IMR-90 (cell line): ENCODE data around the gene KNTC1. TPM values are rescaled to one million over a fixed set of nuclear protein-coding genes. Genes with fewer than 3 reads are reported as not detected.

Source experiments
- ATAC-seq: fragments of 200-7000 bp; cut with Tn5 transposase; 2 replicates; pipeline ENCODE4 v1.9.1; 2020; ENCODE audit warnings: low read depth, mild to moderate bottlenecking, moderate library complexity
- BruUV-seq: library from RNA; stranded (reverse); fragments of 400-500 nt; replicated peaks from 2 replicates; lab custom pipeline; 2021; lab: Mats Ljungman, UMichigan
- CTCF ChIA-PET: fragments of 300-600 bp; formaldehyde crosslinking; extraction: SDS; loops from one replicate; lab custom pipeline; 2021; ENCODE audit warnings: antibody characterized with exemption; lab: Yijun Ruan, JAX
- POLR2A ChIA-PET: fragments of 300-600 bp; sonication (Branson Sonifier 250); formaldehyde crosslinking; loops from one replicate; lab custom pipeline; 2022; ENCODE audit warnings: antibody characterized with exemption; ENCODE audit not compliant: unreplicated experiment; lab: Charles Lee
- DNase-seq: peaks from one replicate; pipeline ENCODE4 v3.0.0; 2013
- H2AFZ ChIP-seq: replicated peaks from 2 replicates; pipeline ENCODE3; 2013; ENCODE audit warnings: low read length, mild to moderate bottlenecking; ENCODE audit not compliant: poor library complexity
- H2AK5ac ChIP-seq: 2 replicates; pipeline ENCODE4 v1.6.1; 2013; ENCODE audit warnings: low read depth, low read length, inconsistent platforms
- H2AK9ac ChIP-seq: replicated peaks from 2 replicates; pipeline ENCODE3; 2013; ENCODE audit warnings: mild to moderate bottlenecking, low read depth, low read length, moderate library complexity; ENCODE audit not compliant: poor library complexity
- H2BK120ac ChIP-seq: 2 replicates; pipeline ENCODE4 v1.6.1; 2013; ENCODE audit warnings: low read depth, low read length, inconsistent platforms
- H2BK15ac ChIP-seq: 3 replicates; pipeline ENCODE4 v1.6.1; 2013; ENCODE audit warnings: low read depth, low read length, inconsistent platforms
- H2BK20ac ChIP-seq: 2 replicates; pipeline ENCODE4 v1.6.1; 2013; ENCODE audit warnings: low read depth, mild to moderate bottlenecking, inconsistent platforms, low read length, moderate library complexity
- H2BK5ac ChIP-seq: 2 replicates; pipeline ENCODE4 v1.6.1; 2013; ENCODE audit warnings: mild to moderate bottlenecking, low read depth, low read length, inconsistent platforms; ENCODE audit not compliant: poor library complexity, severe bottlenecking
- H3K14ac ChIP-seq: replicated peaks from 2 replicates; pipeline ENCODE4 v1.6.1; 2013; ENCODE audit warnings: low read depth, low read length, inconsistent platforms
- H3K18ac ChIP-seq: 2 replicates; pipeline ENCODE4 v1.6.1; 2013; ENCODE audit warnings: low read depth, low read length, control low read depth
- H3K23ac ChIP-seq: 2 replicates; pipeline ENCODE4 v1.6.1; 2013; ENCODE audit warnings: low read depth, low read length, inconsistent platforms
- H3K27ac ChIP-seq: 2 replicates; pipeline ENCODE4 v1.5.1; 2013; ENCODE audit warnings: mild to moderate bottlenecking, control low read depth, low read length; ENCODE audit not compliant: insufficient read depth
- H3K27me3 ChIP-seq: 2 replicates; pipeline ENCODE4 v1.6.1; 2013; ENCODE audit warnings: low read length; ENCODE audit not compliant: control insufficient read depth, insufficient read depth
- H3K36me3 ChIP-seq: 2 replicates; pipeline ENCODE4 v1.6.1; 2013; ENCODE audit warnings: low read length, mixed read lengths; ENCODE audit not compliant: control insufficient read depth, insufficient read depth
- H3K4ac ChIP-seq: 2 replicates; pipeline ENCODE4 v1.6.1; 2013; ENCODE audit warnings: low read depth, low read length, inconsistent platforms
- H3K4me1 ChIP-seq: 2 replicates; pipeline ENCODE4 v1.6.1; 2013; ENCODE audit warnings: low read length, mixed read lengths; ENCODE audit not compliant: control insufficient read depth, insufficient read depth
- H3K4me2 ChIP-seq: 2 replicates; pipeline ENCODE4 v1.6.1; 2013; ENCODE audit warnings: low read depth, mild to moderate bottlenecking, control low read depth, low read length, moderate library complexity
- H3K4me3 ChIP-seq: 2 replicates; pipeline ENCODE4 v1.5.1; 2013; ENCODE audit warnings: low read depth, mild to moderate bottlenecking, control low read depth, low read length, moderate library complexity; ENCODE audit not compliant: insufficient read depth
- H3K56ac ChIP-seq: 2 replicates; pipeline ENCODE4 v1.6.1; 2013; ENCODE audit warnings: low read length, inconsistent platforms; ENCODE audit not compliant: insufficient read depth; ENCODE audit errors: extremely low read depth
- H3K79me1 ChIP-seq, 2 experiments: 2 replicates each; pipeline ENCODE4 v1.6.1; 2013; ENCODE audit warnings: low read length in 2 of 2, inconsistent platforms in 1 of 2, low read depth in 1 of 2
- H3K9ac ChIP-seq: 2 replicates; pipeline ENCODE4 v1.6.1; 2013; ENCODE audit warnings: low read depth, low read length, control low read depth
- H3K9me1 ChIP-seq: 2 replicates; pipeline ENCODE4 v1.6.1; 2013; ENCODE audit warnings: low read length, inconsistent platforms; ENCODE audit not compliant: insufficient read depth
- H3K9me3 ChIP-seq: 2 replicates; pipeline ENCODE4 v1.6.1; 2013; ENCODE audit warnings: low read length; ENCODE audit not compliant: control insufficient read depth, insufficient read depth
- H4K20me1 ChIP-seq: 2 replicates; pipeline ENCODE4 v1.6.1; 2013; ENCODE audit warnings: low read length, inconsistent platforms; ENCODE audit not compliant: insufficient read depth
- H4K5ac ChIP-seq: 2 replicates; pipeline ENCODE4 v1.6.1; 2013; ENCODE audit warnings: mild to moderate bottlenecking, low read depth, low read length, control low read depth
- H4K8ac ChIP-seq, 2 experiments: 2 replicates each; pipeline ENCODE4 v1.6.1; 2013; ENCODE audit warnings: low read depth in 2 of 2, low read length in 2 of 2, control low read depth in 1 of 2, inconsistent platforms in 1 of 2
- H4K91ac ChIP-seq: 2 replicates; pipeline ENCODE4 v1.6.1; 2013; ENCODE audit warnings: low read depth, low read length, inconsistent platforms; ENCODE audit not compliant: insufficient read depth
- BHLHE40 ChIP-seq: fragments of 150-350 bp; IDR thresholded peaks from 2 replicates; pipeline ENCODE4 v1.6.1; 2016; ENCODE audit warnings: mild to moderate bottlenecking, low read depth, low read length
- CEBPB ChIP-seq: IDR thresholded peaks from 2 replicates; pipeline ENCODE4 v1.6.1; 2012; ENCODE audit warnings: low read depth, low read length, improper control_type of control experiment
- CHD1 ChIP-seq: IDR thresholded peaks from 2 replicates; pipeline ENCODE4 v1.6.1; 2012; ENCODE audit warnings: low read depth, low read length, improper control_type of control experiment
- ELK1 ChIP-seq: fragments of 150-350 bp; IDR thresholded peaks from 2 replicates; pipeline ENCODE4 v1.6.1; 2016; ENCODE audit warnings: low read depth, mild to moderate bottlenecking, low read length, moderate library complexity, borderline replicate concordance
- FOS ChIP-seq: fragments of 150-350 bp; IDR thresholded peaks from 2 replicates; pipeline ENCODE4 v1.6.1; 2016; ENCODE audit warnings: low read depth, low read length
- MXI1 ChIP-seq: IDR thresholded peaks from 2 replicates; pipeline ENCODE4 v1.6.1; 2012; ENCODE audit warnings: low read depth, mild to moderate bottlenecking, low read length, moderate library complexity, borderline replicate concordance
- NFE2L2 ChIP-seq: fragments of 150-350 bp; IDR thresholded peaks from 2 replicates; pipeline ENCODE4 v1.6.1; 2016; ENCODE audit warnings: low read depth, mild to moderate bottlenecking, low read length
- POLR2A ChIP-seq: IDR thresholded peaks from 2 replicates; pipeline ENCODE4 v1.6.1; 2012; ENCODE audit warnings: mild to moderate bottlenecking, low read depth, low read length
- RAD21 ChIP-seq: IDR thresholded peaks from 2 replicates; pipeline ENCODE4 v1.6.1; 2012; ENCODE audit warnings: low read length, improper control_type of control experiment
- RCOR1 ChIP-seq: IDR thresholded peaks from 2 replicates; pipeline ENCODE4 v1.6.1; 2012; ENCODE audit warnings: mild to moderate bottlenecking, low read length, improper control_type of control experiment; ENCODE audit not compliant: insufficient replicate concordance
- RFX5 ChIP-seq: IDR thresholded peaks from 2 replicates; pipeline ENCODE4 v1.8.0; 2012; ENCODE audit warnings: low read depth, mild to moderate bottlenecking, low read length, moderate library complexity
- SMC3 ChIP-seq: fragments of 150-350 bp; IDR thresholded peaks from 2 replicates; pipeline ENCODE4 v1.6.1; 2016; ENCODE audit warnings: low read depth, mild to moderate bottlenecking, antibody characterized with exemption, low read length, moderate library complexity
- WGBS, 2 experiments: methylation state at CpG; one replicate each; pipeline versions ENCODE4 v1.1.5 to v1.1.7; 2013; ENCODE audit warnings: missing lambda C conversion rate in 2 of 2; ENCODE audit not compliant: insufficient read length in 1 of 2; ENCODE audit errors: extremely low coverage in 2 of 2; 5-methylcytosine and 5-hydroxymethylcytosine counted together
- dilution Hi-C: fragments of 300-500 bp; cut with HindIII; formaldehyde crosslinking; loops from one replicate; pipeline ENCODE4 v1.14.3; 2018; ENCODE audit warnings: low sequenced_read_pairs; ENCODE audit not compliant: unreplicated experiment
- in situ Hi-C: fragments of 300-500 bp; cut with MboI; formaldehyde crosslinking; loops from 3 replicates; pipeline ENCODE4 v1.14.3; 2019; ENCODE audit warnings: low sequenced_read_pairs, inconsistent platforms, mixed read lengths
- intact Hi-C: fragments of 100-400 bp; cut with micrococcal nuclease; formaldehyde crosslinking; loops from 2 replicates; pipeline ENCODE4 v1.10.0; 2022
- polyA plus RNA-seq, 3 experiments: library from polyadenylated mRNA; depleted of rRNA; stranded (reverse); fragments of >200 nt; gene quantifications; 2 replicates each; pipeline ENCODE4 v1.2.3, GENCODE V29; 2012; ENCODE audit warnings: low replicate concordance in 1 of 3
- total RNA-seq: library from RNA; depleted of rRNA; stranded (reverse); fragments of >200 nt; gene quantifications from 2 replicates; pipeline ENCODE4 v1.2.3, GENCODE V29; 2012
- TF ChIP-seq, protein P1 (sequence below): conservative IDR thresholded peaks from 2 replicates; pipeline ENCODE4 v1.5.1; 2012; ENCODE audit warnings: mild to moderate bottlenecking, low read depth, low read length, improper control_type of control experiment
- TF ChIP-seq, protein P2 (sequence below): fragments of 150-350 bp; IDR thresholded peaks from 2 replicates; pipeline ENCODE4 v1.6.1; 2017; ENCODE audit warnings: mild to moderate bottlenecking, antibody characterized with exemption, low read length, low read depth

The KNTC1 gene
- total and polyA plus RNA-seq, 2 of the 4 experiments (the other 2 are of a cell fraction): 16.6 to 23.7 TPM

GRCh38 chr12:122503783-122504590, 23.1 kb upstream of the KNTC1 start:
- no peak overlapping the region for H4K8ac ChIP-seq
- H2BK20ac ChIP-seq: no peak overlapping the region
- peaks cover 15 to 34% of the 10 kb centered on the region in 2 experiments for H3K79me1 ChIP-seq
- no peak overlapping the region for H4K5ac ChIP-seq
- no peak overlapping the region for H3K4ac ChIP-seq
- no peak overlapping the region for H3K56ac ChIP-seq
- H2AK5ac ChIP-seq: no peak overlapping the region
- no CpG with 5 or more reads among the region's 6 CpGs for WGBS, 2 experiments
- no peaks in the 10 kb centered on the region for H3K27me3 ChIP-seq
- H3K4me3 ChIP-seq: no peak overlapping the region
- H3K4me2 ChIP-seq: no peak overlapping the region
- H3K9me1 ChIP-seq: 0 out of 2 replicates have a peak, but pooled peaks cover 2% of the 10 kb centered on the region
- H3K27ac ChIP-seq: no peak overlapping the region
- no peak overlapping the region for H3K14ac ChIP-seq
- no peaks in the 10 kb centered on the region for H3K4me1 ChIP-seq
- peaks cover 34% of the 10 kb centered on the region for H4K20me1 ChIP-seq
- no peak overlapping the region for H3K23ac ChIP-seq
- POLR2A ChIA-PET: no interaction called here
- H3K36me3 ChIP-seq: peaks cover 43% of the 10 kb centered on the region
- H2BK15ac ChIP-seq: no peak overlapping the region
- no peak overlapping the region for H2AFZ ChIP-seq
- BruUV-seq: no TSS peak
- CTCF ChIA-PET: no interaction called here
- TF ChIP-seq FOS (no peak), POLR2A (no peak), ELK1 (no peak), RCOR1 (no peak), NFE2L2 (no peak), BHLHE40 (no peak), SMC3 (no peak), RFX5 (no peak), CEBPB (no peak), MXI1 (no peak), CHD1 (no peak), RAD21 (no peak)
- TF ChIP-seq, protein P1, sequence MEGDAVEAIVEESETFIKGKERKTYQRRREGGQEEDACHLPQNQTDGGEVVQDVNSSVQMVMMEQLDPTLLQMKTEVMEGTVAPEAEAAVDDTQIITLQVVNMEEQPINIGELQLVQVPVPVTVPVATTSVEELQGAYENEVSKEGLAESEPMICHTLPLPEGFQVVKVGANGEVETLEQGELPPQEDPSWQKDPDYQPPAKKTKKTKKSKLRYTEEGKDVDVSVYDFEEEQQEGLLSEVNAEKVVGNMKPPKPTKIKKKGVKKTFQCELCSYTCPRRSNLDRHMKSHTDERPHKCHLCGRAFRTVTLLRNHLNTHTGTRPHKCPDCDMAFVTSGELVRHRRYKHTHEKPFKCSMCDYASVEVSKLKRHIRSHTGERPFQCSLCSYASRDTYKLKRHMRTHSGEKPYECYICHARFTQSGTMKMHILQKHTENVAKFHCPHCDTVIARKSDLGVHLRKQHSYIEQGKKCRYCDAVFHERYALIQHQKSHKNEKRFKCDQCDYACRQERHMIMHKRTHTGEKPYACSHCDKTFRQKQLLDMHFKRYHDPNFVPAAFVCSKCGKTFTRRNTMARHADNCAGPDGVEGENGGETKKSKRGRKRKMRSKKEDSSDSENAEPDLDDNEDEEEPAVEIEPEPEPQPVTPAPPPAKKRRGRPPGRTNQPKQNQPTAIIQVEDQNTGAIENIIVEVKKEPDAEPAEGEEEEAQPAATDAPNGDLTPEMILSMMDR: no peak
- TF ChIP-seq, protein P2, sequence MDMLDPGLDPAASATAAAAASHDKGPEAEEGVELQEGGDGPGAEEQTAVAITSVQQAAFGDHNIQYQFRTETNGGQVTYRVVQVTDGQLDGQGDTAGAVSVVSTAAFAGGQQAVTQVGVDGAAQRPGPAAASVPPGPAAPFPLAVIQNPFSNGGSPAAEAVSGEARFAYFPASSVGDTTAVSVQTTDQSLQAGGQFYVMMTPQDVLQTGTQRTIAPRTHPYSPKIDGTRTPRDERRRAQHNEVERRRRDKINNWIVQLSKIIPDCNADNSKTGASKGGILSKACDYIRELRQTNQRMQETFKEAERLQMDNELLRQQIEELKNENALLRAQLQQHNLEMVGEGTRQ: no peak
- H2AK9ac ChIP-seq: no peak overlapping the region
- intact Hi-C loops (no loop called here), dilution Hi-C loops (no loop called here), in situ Hi-C loops (no loop called here)
- H2BK5ac ChIP-seq: no peak overlapping the region
- H3K9me3 ChIP-seq: no peaks in the 10 kb centered on the region
- no peak overlapping the region for H4K91ac ChIP-seq
- no peak overlapping the region for H2BK120ac ChIP-seq
- DNase-seq (no peak), ATAC-seq (no peak)
- no peak overlapping the region for H3K9ac ChIP-seq
- no peak overlapping the region for H3K18ac ChIP-seq
